Measurements from ENCODE around the gene DDX4. TPM values are rescaled to one million over a fixed set of nuclear protein-coding genes. Genes with fewer than 3 reads are reported as not detected.

The DDX4 gene
- total and polyA plus RNA-seq, 9 of the 15 experiments (the other 6 are each of a cell fraction or from before 2014, with no cell fraction given), result not detected

- H3K4me1 ChIP-seq (replicated peaks in 1 of 2; ENCODE audit: control insufficient read depth in 2 of 2, insufficient read depth in 2 of 2, low read length in 2 of 2), result no peaks in the 10 kb centered on the region; a peak in 1 of 5 replicates
- in situ Hi-C loops (cut with MboI), result no loop called here
- no peak overlapping the region for H2AFZ ChIP-seq (ENCODE audit: low read depth, low read length)
- ChIA-PET POLR2A (no interaction called here), CTCF (ENCODE audit: low intra/inter-chr PET ratio) (no interaction called here)
- H3K4me2 ChIP-seq (ENCODE audit: insufficient read depth, low read length), result no peak overlapping the region
- no peaks in the 10 kb centered on the region for H3K36me3 ChIP-seq (ENCODE audit: control insufficient read depth, insufficient read depth, low read length)
- H3K4me3 ChIP-seq, result no peak overlapping the region
- H3K9ac ChIP-seq (ENCODE audit: insufficient read depth in 1 of 2, low read depth in 2 of 2, low read length in 2 of 2), result no peak overlapping the region
- no peaks in the 10 kb centered on the region for H4K20me1 ChIP-seq (replicated peaks; ENCODE audit: control insufficient read depth, insufficient read depth, low read length)
- no peaks in the 10 kb centered on the region for H3K9me1 ChIP-seq (ENCODE audit: control insufficient read depth, insufficient read depth, low read length)
- no peaks in the 10 kb centered on the region for H3K9me3 ChIP-seq (replicated peaks; ENCODE audit: control insufficient read depth, insufficient read depth, low read depth, low read length)
- no peak for DNase-seq (ENCODE audit: extremely low read depth in 1 of 4, low spot score in 3 of 4)
- no peak overlapping the region for H3K27ac ChIP-seq (ENCODE audit: extremely low read depth, low read depth, low read length)
- intact Hi-C loops (cut with micrococcal nuclease), result no loop called here
- no peaks in the 10 kb centered on the region for H3K79me2 ChIP-seq (ENCODE audit: control insufficient read depth, insufficient read depth, low read length)
- H3K27me3 ChIP-seq (ENCODE audit: control insufficient read depth in 2 of 2, insufficient read depth in 2 of 2, low read length in 2 of 2), result peaks cover 12 to 17% of the 10 kb centered on the region in 2 experiments
- no peak for ATAC-seq
- FAIRE-seq, result no peak
- BruUV-seq (replicated peaks), result no TSS peak
- TF ChIP-seq STAT6 (CRISPR knock-in tag; IDR thresholded peaks at IDR 0.05) (no peak), TCF7 (IDR thresholded peaks at IDR 0.05; ENCODE audit: borderline replicate concordance) (no peak), NELFE (IDR thresholded peaks at IDR 0.05; ENCODE audit: insufficient read depth, insufficient read length) (no peak), ARID4B (CRISPR knock-in tag; IDR thresholded peaks at IDR 0.05) (no peak), NFE2L1 (tag; IDR thresholded peaks at IDR 0.05; ENCODE audit: borderline replicate concordance, low read depth) (no peak), DACH1 (IDR thresholded peaks at IDR 0.05; ENCODE audit: partially characterized antibody) (no peak), HNRNPL (IDR thresholded peaks at IDR 0.05; ENCODE audit: low read depth, low read length) (no peak), SMARCB1 (IDR thresholded peaks at IDR 0.05; ENCODE audit: insufficient read length, low read depth) (no peak), NR1H2 (CRISPR knock-in tag; IDR thresholded peaks at IDR 0.05) (no peak), ZNF398 (CRISPR knock-in tag; IDR thresholded peaks at IDR 0.05) (no peak), VEZF1 (CRISPR knock-in tag; IDR thresholded peaks at IDR 0.05) (no peak)
Observed at GRCh38 chr5:55816342-55816741, 78.5 kb downstream of the DDX4 start.
